Adrenal gland (tissue), 5 donors: ENCODE data around the gene SBSN.

Source experiments
- POLR2A ChIP-seq, 2 donors: fragments of 450-650 bp; IDR thresholded peaks; one replicate each; pipeline ENCODE4 v1.6.1; 2017; ENCODE audit warnings: antibody characterized with exemption in 2 of 2, mild to moderate bottlenecking in 2 of 2, moderate library complexity in 1 of 2
- TF ChIP-seq, protein P1 (sequence below), 6 experiments: fragments of 450-650 bp in 4 of 6; fragments of 200-600 bp in 2 of 6; sonication (generic) in 1 of 6; IDR thresholded peaks; 1 replicate in 5 of 6; 2 replicates in 1 of 6; pipeline versions ENCODE4 v1.5.1 to v1.8.0; 2016 to 2021; ENCODE audit warnings: antibody characterized with exemption in 6 of 6, mild to moderate bottlenecking in 2 of 6, moderate library complexity in 1 of 6
- donor health status: DM: no; HTN: no; CAD: no.

DNA sequence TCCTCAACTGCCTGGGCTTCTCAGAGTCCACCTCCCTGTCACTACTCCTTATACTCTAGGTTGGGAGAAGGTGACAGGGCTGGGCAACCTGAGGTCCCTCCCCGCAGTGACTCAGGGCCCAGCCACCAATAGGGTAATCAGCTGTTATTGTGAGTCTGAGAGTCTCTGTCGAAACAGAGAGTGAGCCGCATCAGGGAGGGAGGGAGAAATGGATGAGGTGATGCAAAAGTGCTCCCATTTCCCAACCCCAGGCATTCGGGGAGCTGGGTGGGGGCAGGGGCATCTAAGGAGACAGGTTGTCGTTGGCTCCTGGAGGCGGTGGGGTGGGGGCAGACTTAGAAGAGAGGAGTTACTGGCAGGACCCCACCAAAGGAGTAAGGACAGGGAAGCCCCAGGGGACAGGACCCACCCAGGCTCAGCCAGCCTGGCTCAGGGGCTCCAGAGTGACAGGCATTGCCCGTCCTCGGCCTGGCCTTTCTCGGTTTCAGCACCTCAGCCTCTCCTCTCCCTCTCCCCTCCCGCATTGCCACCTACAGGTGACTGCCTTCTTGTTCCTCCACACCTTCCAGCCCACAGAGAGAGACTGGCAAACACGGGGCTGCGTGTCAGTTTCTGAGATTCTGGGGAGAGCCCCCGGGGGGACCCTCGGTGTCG is 14.4 kb downstream of the SBSN start, which contains the start of gene DMKN:
- TF ChIP-seq, protein P1, sequence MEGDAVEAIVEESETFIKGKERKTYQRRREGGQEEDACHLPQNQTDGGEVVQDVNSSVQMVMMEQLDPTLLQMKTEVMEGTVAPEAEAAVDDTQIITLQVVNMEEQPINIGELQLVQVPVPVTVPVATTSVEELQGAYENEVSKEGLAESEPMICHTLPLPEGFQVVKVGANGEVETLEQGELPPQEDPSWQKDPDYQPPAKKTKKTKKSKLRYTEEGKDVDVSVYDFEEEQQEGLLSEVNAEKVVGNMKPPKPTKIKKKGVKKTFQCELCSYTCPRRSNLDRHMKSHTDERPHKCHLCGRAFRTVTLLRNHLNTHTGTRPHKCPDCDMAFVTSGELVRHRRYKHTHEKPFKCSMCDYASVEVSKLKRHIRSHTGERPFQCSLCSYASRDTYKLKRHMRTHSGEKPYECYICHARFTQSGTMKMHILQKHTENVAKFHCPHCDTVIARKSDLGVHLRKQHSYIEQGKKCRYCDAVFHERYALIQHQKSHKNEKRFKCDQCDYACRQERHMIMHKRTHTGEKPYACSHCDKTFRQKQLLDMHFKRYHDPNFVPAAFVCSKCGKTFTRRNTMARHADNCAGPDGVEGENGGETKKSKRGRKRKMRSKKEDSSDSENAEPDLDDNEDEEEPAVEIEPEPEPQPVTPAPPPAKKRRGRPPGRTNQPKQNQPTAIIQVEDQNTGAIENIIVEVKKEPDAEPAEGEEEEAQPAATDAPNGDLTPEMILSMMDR (IDR thresholded peaks at IDR 0.05), result no peak
- TF ChIP-seq POLR2A (IDR thresholded peaks at IDR 0.05), result no peak
